GM19328 (cell line): ENCODE measurements around the gene MIGA2.
"Not testable (repeated sequence)": the region's sequence is repeated elsewhere in the genome, so short reads cannot be mapped to it uniquely, and the experiment has no call there.

Experiments
- ATAC-seq: cut with Tn5 transposase; IDR thresholded peaks from one replicate; pipeline ENCODE4 v1.9.1; 2021; ENCODE audit warnings: mild to moderate bottlenecking, moderate library complexity; ENCODE audit not compliant: unreplicated experiment

MIGA2 gene

GRCh38 chr9:129097671-129098306 is 61.4 kb downstream of the MIGA2 start:
- no peak for ATAC-seq

- no peak for ATAC-seq
Observed at GRCh38 chr9:129098328-129098727, 61.9 kb downstream of the MIGA2 start.

GRCh38 chr9:129100383-129101169 is 64.2 kb downstream of the MIGA2 start:
- ATAC-seq, result no peak

GRCh38 chr9:129101279-129101678 is 64.9 kb downstream of the MIGA2 start:
- no peak for ATAC-seq

GRCh38 chr9:129102095-129102525 is 65.7 kb downstream of the MIGA2 start:
- ATAC-seq, result no peak

GRCh38 chr9:129102791-129103594 is 66.6 kb downstream of the MIGA2 start:
- ATAC-seq, result no peak

GRCh38 chr9:129103595-129103965 is 67.2 kb downstream of the MIGA2 start:
- no peak for ATAC-seq

GRCh38 chr9:129104051-129104450 is 67.6 kb downstream of the MIGA2 start:
- no peak for ATAC-seq

GRCh38 chr9:129105857-129106694 is 69.7 kb downstream of the MIGA2 start:
- no peak for ATAC-seq

- no peak for ATAC-seq
Observed at GRCh38 chr9:129107651-129108050, 71.2 kb downstream of the MIGA2 start.

- ATAC-seq, result no peak
Observed at GRCh38 chr9:129108083-129108804, 71.8 kb downstream of the MIGA2 start.

- no peak for ATAC-seq
Observed at GRCh38 chr9:129108805-129109536, 72.5 kb downstream of the MIGA2 start.

- ATAC-seq, result no peak
Observed at GRCh38 chr9:129109537-129109903, 73.1 kb downstream of the MIGA2 start.

- no peak for ATAC-seq
Observed at GRCh38 chr9:129109952-129110739, 73.7 kb downstream of the MIGA2 start.

- ATAC-seq, result peak; percentile 75
Observed at GRCh38 chr9:129110740-129111527, 74.5 kb downstream of the MIGA2 start, which contains the start of the genes CRAT and PTPA. Gene CRAT, minus strand, starts transcription at chr9:129110793. Its CDS starts 284 bp downstream, at chr9:129110509. Gene PTPA, plus strand, starts transcription at chr9:129111415. Its CDS starts 186 bp downstream, at chr9:129111601.

- peak; percentile 6 for ATAC-seq
Observed at GRCh38 chr9:129111528-129112151, 75.2 kb downstream of the MIGA2 start.

- ATAC-seq, result not testable (repeated sequence)
Observed at GRCh38 chr9:129112526-129112925, 76.1 kb downstream of the MIGA2 start.
